Activated CD8-positive, alpha-beta T cell treated with anti-CD3 and anti-CD28 coated beads, Interleukin-2, amount 10 ng/mL, durations not matched to agents 7 days and 5 days (primary cell): ENCODE measurements around the gene DIAPH3. TPM values are rescaled to one million over a fixed set of nuclear protein-coding genes. Genes with fewer than 3 reads are reported as not detected.

Experiments
- ATAC-seq: fragments of 150-1000 bp; cut with Tn5 transposase; one replicate; pipeline ENCODE4 v1.10.0; 2021; ENCODE audit warnings: moderate library complexity
- CTCF ChIA-PET: fragments of 350-600 bp; sonication (Branson Sonifier 250); formaldehyde crosslinking; loops from one replicate; lab custom pipeline; 2021; ENCODE audit warnings: antibody characterized with exemption; lab: Charles Lee
- POLR2A ChIA-PET: fragments of 350-600 bp; sonication (Branson Sonifier 250); formaldehyde crosslinking; loops from one replicate; lab custom pipeline; 2021; ENCODE audit warnings: antibody characterized with exemption; lab: Charles Lee
- DNase-seq: peaks from one replicate; pipeline ENCODE4 v3.0.0-alpha.2; 2020
- H3K27ac Mint-ChIP-seq: one replicate; pipeline ENCODE4 v1.8.0; 2021; ENCODE audit warnings: mild to moderate bottlenecking, mixed read lengths
- H3K27me3 Mint-ChIP-seq: one replicate; pipeline ENCODE4 v1.8.0; 2021; ENCODE audit warnings: low read depth, mixed read lengths
- H3K36me3 Mint-ChIP-seq: one replicate; pipeline ENCODE4 v1.8.0; 2021; ENCODE audit warnings: low read depth, mixed read lengths
- H3K4me1 Mint-ChIP-seq: one replicate; pipeline ENCODE4 v1.8.0; 2021; ENCODE audit warnings: low read depth, mixed read lengths
- H3K4me3 Mint-ChIP-seq: one replicate; pipeline ENCODE4 v1.8.0; 2021; ENCODE audit warnings: mild to moderate bottlenecking, mixed read lengths
- H3K9me3 Mint-ChIP-seq: one replicate; pipeline ENCODE4 v1.8.0; 2022; ENCODE audit warnings: mixed read lengths; ENCODE audit not compliant: insufficient read depth
- total RNA-seq, 2 experiments: library from RNA; stranded (reverse); gene quantifications; one replicate each; pipeline ENCODE4 v1.2.3, GENCODE V29; 2021

The DIAPH3 gene
- total RNA-seq, 2 experiments from 2014 or later = 25.9 to 26.8 TPM

GRCh38 chr13:60170414-60170813 is 6.7 kb upstream of the DIAPH3 start:
- no peak for DNase-seq
- ATAC-seq = no peak
- Mint-ChIP-seq H3K27me3 (peaks cover 12% of the 10 kb centered on the region), H3K27ac (no peak overlapping the region), H3K4me1 (peaks cover 4% of the 10 kb centered on the region), H3K36me3 (no peaks in the 10 kb centered on the region), H3K4me3 (no peak overlapping the region), H3K9me3 (no peaks in the 10 kb centered on the region)
- CTCF ChIA-PET = no interaction called here
- POLR2A ChIA-PET = no interaction called here

- Mint-ChIP-seq H3K9me3 (no peaks in the 10 kb centered on the region), H3K4me1 (peaks cover 14% of the 10 kb centered on the region), H3K27ac (no peak overlapping the region), H3K4me3 (no peak overlapping the region), H3K27me3 (peaks cover 11% of the 10 kb centered on the region), H3K36me3 (no peaks in the 10 kb centered on the region)
- POLR2A ChIA-PET = no interaction called here
- CTCF ChIA-PET = no interaction called here
- DNase-seq (no peak), ATAC-seq (no peak)
Observed at GRCh38 chr13:60169239-60170031, 5.7 kb upstream of the DIAPH3 start.

- Mint-ChIP-seq H3K4me1 (peaks cover 26% of the 10 kb centered on the region), H3K36me3 (no peaks in the 10 kb centered on the region), H3K27me3 (peaks cover 5% of the 10 kb centered on the region), H3K27ac (no peak overlapping the region), H3K9me3 (no peaks in the 10 kb centered on the region), H3K4me3 (no peak overlapping the region)
- no peak for DNase-seq
- ChIA-PET POLR2A (no interaction called here), CTCF (no interaction called here)
- no peak for ATAC-seq
Observed at GRCh38 chr13:60167121-60167520, 3.4 kb upstream of the DIAPH3 start.

DNA sequence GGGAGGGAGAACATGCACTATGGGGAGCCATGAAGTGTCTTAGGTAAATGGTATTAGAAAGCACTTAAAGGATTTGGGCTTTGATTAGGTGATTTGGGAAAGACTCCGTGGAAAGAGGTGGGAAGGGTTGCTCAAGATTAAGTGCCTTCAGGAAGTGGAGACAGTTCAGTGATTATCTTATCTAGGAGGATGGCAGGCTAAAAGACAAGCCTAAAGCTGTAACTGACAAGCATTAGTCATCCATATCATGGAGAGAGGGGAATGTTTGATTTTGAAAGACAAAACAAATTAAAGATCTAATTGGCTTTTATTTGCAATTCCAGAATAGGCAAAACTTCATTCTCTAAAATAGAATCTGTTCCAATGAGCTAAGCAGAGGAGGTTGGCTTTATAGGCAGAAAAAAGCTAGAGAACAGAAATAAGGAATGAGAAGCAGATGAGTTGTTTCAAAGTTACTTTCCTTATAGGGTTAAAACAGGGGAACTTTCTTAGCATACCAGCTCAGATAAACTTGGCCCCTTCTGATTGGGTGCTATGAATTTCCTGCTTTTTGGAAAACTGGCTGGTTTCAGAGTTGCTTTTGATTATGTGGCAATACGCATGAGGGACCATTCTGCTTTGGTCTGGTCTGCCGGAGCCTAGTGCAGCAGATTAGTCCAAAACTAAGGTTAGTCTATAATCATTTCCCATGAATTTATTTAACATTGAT is 1.8 kb upstream of the DIAPH3 start:
- DNase-seq = no peak
- POLR2A ChIA-PET = interaction anchor here (0.8 kb wide), 1 partner anchor 231 kb away, joined by 3 read pairs; the partner anchor contains the start of gene TDRD3
- Mint-ChIP-seq H3K4me1 (peaks cover 36% of the 10 kb centered on the region), H3K9me3 (no peaks in the 10 kb centered on the region), H3K4me3 (no peak overlapping the region), H3K36me3 (peaks cover 10% of the 10 kb centered on the region), H3K27ac (no peak overlapping the region), H3K27me3 (peaks cover 2% of the 10 kb centered on the region)
- CTCF ChIA-PET = interaction anchor here (1.0 to 1.2 kb wide), 4 partner anchors 14 to 774 kb away, joined by 3 to 6 read pairs (median 3); no protein-coding TSS in a partner anchor
- ATAC-seq = no peak

- POLR2A ChIA-PET = interaction anchor here (0.8 kb wide), 2 partner anchors 10 to 107 kb away, joined by 3 read pairs; no protein-coding TSS in a partner anchor
- DNase-seq (no peak), ATAC-seq (peak; percentile 18)
- CTCF ChIA-PET = interaction anchor here (0.6 to 1.4 kb wide), 4 partner anchors 14 to 247 kb away, joined by 3 to 6 read pairs (median 4); no protein-coding TSS in a partner anchor
- Mint-ChIP-seq H3K4me1 (peaks cover 36% of the 10 kb centered on the region), H3K27me3 (no peaks in the 10 kb centered on the region), H3K36me3 (peaks cover 17% of the 10 kb centered on the region), H3K9me3 (no peaks in the 10 kb centered on the region), H3K4me3 (peak overlapping the region; percentile 94), H3K27ac (peak overlapping the region; percentile 95)
Observed at GRCh38 chr13:60164234-60164889, 634 bp upstream of the DIAPH3 start.

DNA sequence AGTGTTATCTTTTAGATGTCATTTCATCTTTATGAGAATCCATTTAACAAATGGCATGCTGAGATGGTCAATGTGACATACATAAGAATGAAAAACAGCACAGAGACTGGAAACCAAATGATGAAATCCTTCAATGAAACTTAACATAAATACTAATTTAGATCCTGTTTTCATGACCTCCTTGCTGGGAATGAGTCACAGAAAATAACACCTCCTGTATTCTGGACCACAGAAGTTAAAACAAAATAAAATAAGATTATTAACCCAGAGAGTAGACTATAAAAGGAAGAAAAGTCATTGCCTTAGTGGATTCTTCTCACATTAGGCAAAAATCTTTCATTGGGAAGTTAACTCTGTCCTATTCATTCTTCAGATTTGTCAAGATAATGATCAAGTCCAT is 1.6 kb downstream of the DIAPH3 start:
- CTCF ChIA-PET = no interaction called here
- POLR2A ChIA-PET = no interaction called here
- Mint-ChIP-seq H3K27ac (no peak overlapping the region), H3K9me3 (no peaks in the 10 kb centered on the region), H3K36me3 (peaks cover 31% of the 10 kb centered on the region), H3K4me3 (peak overlapping the region; percentile 94), H3K27me3 (no peaks in the 10 kb centered on the region), H3K4me1 (peaks cover 36% of the 10 kb centered on the region)
- no peak for ATAC-seq
- no peak for DNase-seq

GRCh38 chr13:60158321-60158801 is 5.4 kb downstream of the DIAPH3 start:
- ChIA-PET CTCF (no interaction called here), POLR2A (no interaction called here)
- DNase-seq (no peak), ATAC-seq (no peak)
- Mint-ChIP-seq H3K27me3 (no peaks in the 10 kb centered on the region), H3K36me3 (peaks cover 43% of the 10 kb centered on the region), H3K4me1 (peaks cover 19% of the 10 kb centered on the region), H3K27ac (no peak overlapping the region), H3K9me3 (no peaks in the 10 kb centered on the region), H3K4me3 (no peak overlapping the region)

GRCh38 chr13:60155978-60156377 is 7.8 kb downstream of the DIAPH3 start:
- Mint-ChIP-seq H3K4me1 (peaks cover 2% of the 10 kb centered on the region), H3K27me3 (no peaks in the 10 kb centered on the region), H3K4me3 (no peak overlapping the region), H3K9me3 (no peaks in the 10 kb centered on the region), H3K27ac (no peak overlapping the region), H3K36me3 (peaks cover 38% of the 10 kb centered on the region)
- POLR2A ChIA-PET = no interaction called here
- no peak for ATAC-seq
- CTCF ChIA-PET = interaction anchor here (1.6 kb wide), 1 partner anchor 21 kb away, joined by 3 read pairs; no protein-coding TSS in a partner anchor
- DNase-seq = no peak

DNA sequence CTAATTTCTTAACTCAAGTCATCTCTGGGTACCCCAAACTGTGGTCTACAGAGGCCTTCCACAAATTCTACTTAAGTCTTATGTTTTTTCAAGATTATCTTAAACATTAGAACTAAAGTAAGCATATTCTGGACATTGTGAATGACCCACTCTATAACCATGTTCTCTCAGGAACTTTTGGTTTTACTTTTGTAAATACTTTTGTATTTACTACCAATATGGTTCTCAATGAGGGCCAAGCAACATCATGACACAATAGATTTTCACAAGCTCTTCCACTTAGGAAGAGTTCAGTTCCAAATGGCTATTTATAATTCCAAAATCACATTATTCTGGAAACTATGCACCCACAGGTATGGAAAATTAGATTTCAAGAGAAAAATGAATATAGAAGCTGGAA is 10.8 kb downstream of the DIAPH3 start:
- no peak overlapping the region for H3K4me3 Mint-ChIP-seq
- H3K27ac Mint-ChIP-seq = no peak overlapping the region
- H3K4me1 Mint-ChIP-seq = peaks cover 7% of the 10 kb centered on the region
- POLR2A ChIA-PET = no interaction called here
- DNase-seq = no peak
- no peaks in the 10 kb centered on the region for H3K27me3 Mint-ChIP-seq
- H3K36me3 Mint-ChIP-seq = peaks cover 19% of the 10 kb centered on the region
- ATAC-seq = no peak
- CTCF ChIA-PET = no interaction called here
- no peaks in the 10 kb centered on the region for H3K9me3 Mint-ChIP-seq

- Mint-ChIP-seq H3K9me3 (no peaks in the 10 kb centered on the region), H3K4me1 (peaks cover 7% of the 10 kb centered on the region), H3K27me3 (no peaks in the 10 kb centered on the region), H3K27ac (no peak overlapping the region), H3K4me3 (no peak overlapping the region), H3K36me3 (peaks cover 13% of the 10 kb centered on the region)
- ChIA-PET POLR2A (no interaction called here), CTCF (no interaction called here)
- ATAC-seq = no peak
- DNase-seq = no peak
Observed at GRCh38 chr13:60152114-60152513, 11.6 kb downstream of the DIAPH3 start.

DNA sequence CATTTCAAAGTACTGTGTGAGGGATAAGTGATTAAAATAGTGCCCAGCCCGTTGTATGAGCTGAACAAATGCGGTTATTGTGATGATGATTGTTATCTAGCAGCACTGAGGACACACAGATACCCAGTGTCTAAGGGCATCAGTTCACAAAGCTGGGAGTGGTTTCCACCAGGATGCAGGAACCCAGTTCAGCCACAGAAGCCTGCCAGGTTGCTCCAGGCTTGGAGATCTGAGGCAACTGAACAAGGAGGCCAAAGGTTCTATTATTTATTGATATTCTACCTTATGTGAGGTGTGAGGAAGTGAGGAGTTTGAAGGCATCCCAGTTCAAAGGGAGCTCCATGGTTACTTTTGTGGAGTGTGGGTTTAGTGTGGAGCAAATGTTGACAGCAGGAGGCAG is 13.2 kb downstream of the DIAPH3 start:
- H3K4me1 Mint-ChIP-seq = peaks cover 7% of the 10 kb centered on the region
- H3K36me3 Mint-ChIP-seq = peaks cover 4% of the 10 kb centered on the region
- no peak overlapping the region for H3K4me3 Mint-ChIP-seq
- DNase-seq (no peak), ATAC-seq (no peak)
- no peak overlapping the region for H3K27ac Mint-ChIP-seq
- CTCF ChIA-PET = interaction anchor here (1.2 kb wide), 1 partner anchor 14 kb away, joined by 3 read pairs; no protein-coding TSS in a partner anchor
- POLR2A ChIA-PET = no interaction called here
- H3K9me3 Mint-ChIP-seq = no peaks in the 10 kb centered on the region
- H3K27me3 Mint-ChIP-seq = no peaks in the 10 kb centered on the region
